Right atrium auricular region (tissue), 2 donors: Measurements from ENCODE around the gene BMAL1. TPM values are rescaled to one million over a fixed set of nuclear protein-coding genes. Genes with fewer than 3 reads are reported as not detected.

Experiments used
- DNase-seq: peaks from one replicate; pipeline ENCODE4 v3.0.0-alpha.2; 2019; ENCODE audit warnings: low spot score
- H3K27ac ChIP-seq, 2 donors: fragments of 200-600 bp; sonication (generic); 1 replicate in 1 of 2; 2 replicates in 1 of 2; pipeline ENCODE4 v1.5.1; 2016 to 2019
- H3K27me3 ChIP-seq, 2 donors: fragments of 200-600 bp; sonication (generic); one replicate each; pipeline versions ENCODE4 v1.5.1 to v1.6.0; 2017 to 2019
- H3K36me3 ChIP-seq: fragments of 200-600 bp; sonication (generic); one replicate; pipeline ENCODE4 v1.5.1; 2016
- H3K4me1 ChIP-seq, 2 donors: fragments of 200-600 bp; sonication (generic); one replicate each; pipeline versions ENCODE4 v1.5.1 to v1.6.0; 2017 to 2019
- H3K4me3 ChIP-seq, 2 donors: fragments of 200-600 bp; sonication (generic); 1 replicate in 1 of 2; 2 replicates in 1 of 2; pipeline ENCODE4 v1.5.1; 2017 to 2019; ENCODE audit warnings: mild to moderate bottlenecking in 1 of 2, moderate library complexity in 1 of 2
- H3K9me3 ChIP-seq, 2 donors: fragments of 200-600 bp; sonication (generic); one replicate each; pipeline ENCODE4 v1.5.1; 2019
- total RNA-seq, 2 donors: library from RNA; depleted of rRNA; stranded (reverse); fragments of >200 nt; gene quantifications; one replicate each; pipeline ENCODE4 v1.1.0, GENCODE V29; 2016
- TF ChIP-seq, protein P1 (sequence below), 2 donors: fragments of 200-600 bp; sonication (generic); IDR thresholded peaks; one replicate each; pipeline ENCODE4 v1.5.1; 2019; ENCODE audit warnings: antibody characterized with exemption in 2 of 2

Gene BMAL1
- total RNA-seq, 2 donors from 2014 or later, result 20.7 to 24.9 TPM

DNA sequence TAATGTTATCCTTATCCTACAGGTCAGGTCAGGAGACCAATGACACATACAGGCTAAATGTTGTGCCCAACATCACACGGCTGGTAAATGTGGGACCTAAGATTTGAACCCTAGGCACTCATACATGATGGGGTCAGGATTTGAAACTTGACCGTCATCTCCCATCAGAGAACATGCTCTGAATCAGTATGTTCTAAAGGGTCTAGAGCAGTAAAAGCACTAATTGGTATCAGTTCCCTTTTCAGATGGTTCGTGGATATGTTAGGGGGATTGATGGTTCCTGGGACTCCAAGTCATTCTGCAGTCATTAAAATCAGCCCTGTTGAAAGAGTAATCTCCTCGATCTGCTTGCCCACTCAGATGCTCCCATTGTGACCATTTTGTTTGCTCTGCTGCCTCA lies 65.5 kb downstream of the BMAL1 start:
- H3K4me3 ChIP-seq, result no peak overlapping the region
- H3K9me3 ChIP-seq, result no peaks in the 10 kb centered on the region
- H3K36me3 ChIP-seq, result no peaks in the 10 kb centered on the region
- no peak overlapping the region for H3K27ac ChIP-seq
- no peaks in the 10 kb centered on the region for H3K27me3 ChIP-seq
- DNase-seq, result no peak
- TF ChIP-seq, protein P1, sequence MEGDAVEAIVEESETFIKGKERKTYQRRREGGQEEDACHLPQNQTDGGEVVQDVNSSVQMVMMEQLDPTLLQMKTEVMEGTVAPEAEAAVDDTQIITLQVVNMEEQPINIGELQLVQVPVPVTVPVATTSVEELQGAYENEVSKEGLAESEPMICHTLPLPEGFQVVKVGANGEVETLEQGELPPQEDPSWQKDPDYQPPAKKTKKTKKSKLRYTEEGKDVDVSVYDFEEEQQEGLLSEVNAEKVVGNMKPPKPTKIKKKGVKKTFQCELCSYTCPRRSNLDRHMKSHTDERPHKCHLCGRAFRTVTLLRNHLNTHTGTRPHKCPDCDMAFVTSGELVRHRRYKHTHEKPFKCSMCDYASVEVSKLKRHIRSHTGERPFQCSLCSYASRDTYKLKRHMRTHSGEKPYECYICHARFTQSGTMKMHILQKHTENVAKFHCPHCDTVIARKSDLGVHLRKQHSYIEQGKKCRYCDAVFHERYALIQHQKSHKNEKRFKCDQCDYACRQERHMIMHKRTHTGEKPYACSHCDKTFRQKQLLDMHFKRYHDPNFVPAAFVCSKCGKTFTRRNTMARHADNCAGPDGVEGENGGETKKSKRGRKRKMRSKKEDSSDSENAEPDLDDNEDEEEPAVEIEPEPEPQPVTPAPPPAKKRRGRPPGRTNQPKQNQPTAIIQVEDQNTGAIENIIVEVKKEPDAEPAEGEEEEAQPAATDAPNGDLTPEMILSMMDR (IDR thresholded peaks at IDR 0.05), result no peak
- peaks cover 0 to 24% of the 10 kb centered on the region in 2 donors for H3K4me1 ChIP-seq

DNA sequence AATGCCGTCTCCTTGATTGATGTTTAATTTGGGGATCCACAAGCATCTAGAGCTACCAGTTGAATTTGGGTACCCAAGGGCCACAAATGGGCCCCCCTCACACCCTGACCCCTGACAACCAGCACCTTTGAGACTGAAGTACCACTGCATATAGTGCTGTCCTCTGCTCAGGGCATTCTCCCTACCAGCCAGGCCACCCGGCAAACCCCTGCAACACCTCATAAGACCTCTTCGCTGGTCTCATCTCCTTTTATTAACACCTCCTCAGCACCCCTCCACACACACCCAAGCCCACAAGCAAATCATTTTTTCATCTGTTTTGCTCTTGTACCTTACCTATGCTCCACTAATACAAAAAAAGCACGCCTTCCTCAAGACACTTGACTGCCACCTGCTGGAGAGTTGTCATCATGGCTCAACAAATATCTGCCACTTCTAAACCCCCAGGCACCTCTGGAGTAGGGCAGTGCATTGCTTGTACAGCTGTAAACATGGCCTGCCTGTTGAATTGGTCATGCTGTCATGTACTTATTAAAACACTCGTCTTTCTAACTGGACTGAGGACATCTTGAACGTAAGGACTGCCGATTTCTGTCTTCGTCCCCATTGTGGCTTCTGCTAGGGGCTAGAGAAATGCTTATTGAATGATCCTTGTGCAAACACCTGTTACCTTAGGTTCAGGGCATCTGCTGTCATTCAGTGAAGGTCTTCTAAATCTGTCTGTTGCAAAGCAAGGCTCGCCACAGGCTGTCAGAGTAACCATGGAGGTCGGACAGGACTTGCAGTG lies 66.5 kb downstream of the BMAL1 start:
- peak; percentile 74 for DNase-seq
- TF ChIP-seq, protein P1 (IDR thresholded peaks at IDR 0.05), result peak; percentile 71 to 90
- Histone ChIP-seq H3K27ac (no peak overlapping the region), H3K9me3 (no peaks in the 10 kb centered on the region), H3K27me3 (no peaks in the 10 kb centered on the region), H3K4me3 (no peak overlapping the region), H3K4me1 (peaks cover 0 to 22% of the 10 kb centered on the region in 2 donors), H3K36me3 (no peaks in the 10 kb centered on the region)

DNA sequence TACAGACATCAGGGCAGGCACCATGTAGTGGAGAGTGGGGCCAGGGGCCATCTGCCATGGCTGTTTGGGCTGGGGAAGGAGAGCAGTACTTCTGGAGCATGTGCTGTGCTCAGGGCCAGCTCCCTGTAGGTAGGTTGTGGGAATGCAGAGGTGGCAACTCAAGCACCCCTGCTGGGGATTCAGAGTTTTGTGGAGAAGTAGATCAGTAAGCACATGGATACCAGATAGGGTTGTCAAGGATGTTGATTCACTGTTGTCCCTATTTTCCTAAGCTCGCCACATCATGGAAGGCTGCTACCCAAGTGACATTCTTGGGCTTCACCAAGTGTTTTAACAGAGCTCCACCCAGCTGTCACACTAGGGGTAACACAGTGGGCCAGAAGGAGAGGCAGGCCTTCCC lies 67.2 kb downstream of the BMAL1 start:
- no peak for DNase-seq
- Histone ChIP-seq H3K27ac (no peak overlapping the region), H3K27me3 (no peaks in the 10 kb centered on the region), H3K36me3 (no peaks in the 10 kb centered on the region), H3K4me1 (peaks cover 0 to 15% of the 10 kb centered on the region in 2 donors), H3K9me3 (no peaks in the 10 kb centered on the region), H3K4me3 (no peak overlapping the region)
- TF ChIP-seq, protein P1 (IDR thresholded peaks at IDR 0.05), result no peak

DNA sequence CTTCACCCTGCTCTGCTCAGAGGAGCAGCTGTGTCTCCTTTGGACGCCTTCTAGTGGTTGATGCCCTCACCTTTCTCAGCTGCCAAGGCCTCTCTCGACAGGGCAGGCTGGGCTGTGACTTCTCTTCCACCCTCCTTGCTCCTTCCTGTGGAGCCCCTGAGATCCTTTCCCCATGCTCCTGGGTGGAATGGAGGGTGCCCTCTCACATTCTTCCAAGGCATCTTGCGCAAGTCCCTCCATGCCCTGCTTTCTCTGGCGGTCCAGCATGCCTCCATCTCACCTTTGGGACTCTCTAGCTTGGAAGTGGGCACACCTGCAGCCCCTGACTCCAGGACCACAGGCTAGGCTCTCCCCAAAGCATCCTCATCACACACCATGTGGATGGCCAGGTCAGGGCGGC lies 68.9 kb downstream of the BMAL1 start:
- Histone ChIP-seq H3K9me3 (no peaks in the 10 kb centered on the region), H3K27ac (no peak overlapping the region), H3K4me1 (peaks cover 0 to 8% of the 10 kb centered on the region in 2 donors), H3K27me3 (no peaks in the 10 kb centered on the region), H3K4me3 (no peak overlapping the region), H3K36me3 (peaks cover 4% of the 10 kb centered on the region)
- DNase-seq, result no peak
- TF ChIP-seq, protein P1 (IDR thresholded peaks at IDR 0.05), result no peak

DNA sequence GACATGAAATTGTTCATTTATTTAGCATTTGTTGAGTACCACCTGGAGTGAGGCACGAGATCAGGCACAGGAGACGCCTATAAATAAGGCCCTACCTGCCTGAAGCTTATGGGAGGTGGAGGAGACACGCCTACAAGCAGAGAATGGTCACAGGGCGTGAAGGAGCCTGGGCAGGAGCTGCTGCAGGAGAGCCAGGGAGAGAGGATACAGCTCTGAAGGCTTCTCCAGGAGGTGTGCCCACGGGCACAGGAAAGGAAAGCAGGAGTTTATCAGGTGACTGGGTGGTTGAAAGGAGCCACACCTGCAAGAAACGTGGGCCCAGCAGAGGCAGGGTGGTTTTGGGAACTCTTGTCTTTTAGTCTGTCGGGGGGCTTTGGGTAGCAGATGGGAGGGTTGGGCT lies 70.3 kb downstream of the BMAL1 start:
- Histone ChIP-seq H3K27ac (no peak overlapping the region), H3K36me3 (peaks cover 4% of the 10 kb centered on the region), H3K27me3 (no peaks in the 10 kb centered on the region), H3K9me3 (no peaks in the 10 kb centered on the region), H3K4me1 (peaks cover 0 to 8% of the 10 kb centered on the region in 2 donors), H3K4me3 (no peak overlapping the region)
- TF ChIP-seq, protein P1 (IDR thresholded peaks at IDR 0.05), result no peak
- no peak for DNase-seq

DNA sequence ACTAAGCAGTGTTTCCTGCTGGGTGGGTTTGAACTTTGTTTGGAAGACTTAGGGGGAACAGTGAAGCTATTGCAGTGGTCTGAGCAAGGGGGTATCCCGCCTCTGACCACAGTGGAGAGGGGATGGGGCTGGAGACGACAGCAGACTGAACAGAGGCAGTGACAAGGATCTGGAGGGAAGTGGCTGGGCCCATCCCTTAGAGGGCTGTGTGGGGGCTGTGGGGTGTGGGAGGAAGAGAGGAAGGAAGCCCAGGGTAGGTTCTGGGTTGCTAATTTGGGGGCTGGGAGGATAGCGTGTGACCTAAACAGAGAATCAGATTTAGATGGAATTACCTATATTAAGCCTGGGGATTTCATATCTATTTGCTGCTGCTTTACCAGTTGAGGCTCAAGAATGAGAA lies 70.7 kb downstream of the BMAL1 start:
- H3K4me3 ChIP-seq, result no peak overlapping the region
- TF ChIP-seq, protein P1 (IDR thresholded peaks at IDR 0.05), result no peak

More for the DNA sequence above, 70.7 kb downstream of the BMAL1 start:
- H3K9me3 ChIP-seq, result no peaks in the 10 kb centered on the region
- no peak overlapping the region for H3K27ac ChIP-seq
- peaks cover 0 to 8% of the 10 kb centered on the region in 2 donors for H3K4me1 ChIP-seq
- peaks cover 4% of the 10 kb centered on the region for H3K36me3 ChIP-seq
- no peaks in the 10 kb centered on the region for H3K27me3 ChIP-seq
- DNase-seq, result no peak
